Left lobe of liver (tissue), 2 donors: Measurements from ENCODE around the gene DHX58. TPM values are rescaled to one million over a fixed set of nuclear protein-coding genes. Genes with fewer than 3 reads are reported as not detected.

Experiments used
- ATAC-seq: fragments of 200-7000 bp; cut with Tn5 transposase; one replicate; pipeline ENCODE4 v1.9.1; 2020; ENCODE audit warnings: mild to moderate bottlenecking, moderate library complexity
- DNase-seq: peaks from one replicate; pipeline ENCODE4 v3.0.0-alpha.2; 2020; ENCODE audit warnings: low spot score
- total RNA-seq: library from RNA; stranded (reverse); gene quantifications from one replicate; pipeline ENCODE4 v1.2.1, GENCODE V29; 2021
- donor health status: DM: no; HTN: no; CAD: no; lungs with moderate emphysema.
- donor health status: DM: no; HTN: yes; CAD: no.

The DHX58 gene
- total RNA-seq, 1 donor from 2014 or later = 30.3 TPM

GRCh38 chr17:42130310-42130936, 17.9 kb upstream of the DHX58 start:
- no peak for ATAC-seq
- no peak for DNase-seq

- DNase-seq = no peak
Observed at GRCh38 chr17:42129109-42129837, 16.8 kb upstream of the DHX58 start.

GRCh38 chr17:42127414-42127813, 14.9 kb upstream of the DHX58 start:
- ATAC-seq = no peak

More at GRCh38 chr17:42129109-42129837, 16.8 kb upstream of the DHX58 start:
- peak; percentile 67 for ATAC-seq

GRCh38 chr17:42126836-42127235, 14.3 kb upstream of the DHX58 start:
- DNase-seq (no peak), ATAC-seq (no peak)

More at GRCh38 chr17:42127414-42127813, 14.9 kb upstream of the DHX58 start:
- no peak for DNase-seq

- DNase-seq = no peak
- no peak for ATAC-seq
Observed at GRCh38 chr17:42125565-42125964, 13.1 kb upstream of the DHX58 start.

GRCh38 chr17:42124256-42124655, 11.7 kb upstream of the DHX58 start:
- no peak for DNase-seq
- ATAC-seq = no peak

GRCh38 chr17:42122371-42123303, 10.1 kb upstream of the DHX58 start, which contains the start of gene HSPB9:
Gene HSPB9 (plus strand): TSS chr17:42122804. CDS start chr17:42122851, 47 bp downstream.
- peak; percentile 85 for DNase-seq

GRCh38 chr17:42120770-42121769, 8.6 kb upstream of the DHX58 start, which contains the start of gene KAT2A:
Gene KAT2A (minus strand): TSS chr17:42121367. CDS start chr17:42121304, 63 bp downstream.
- DNase-seq (peak; percentile 88), ATAC-seq (peak; percentile 72)

More at GRCh38 chr17:42122371-42123303, 10.1 kb upstream of the DHX58 start, which contains the start of gene HSPB9:
- peak; percentile 82 for ATAC-seq

DNA sequence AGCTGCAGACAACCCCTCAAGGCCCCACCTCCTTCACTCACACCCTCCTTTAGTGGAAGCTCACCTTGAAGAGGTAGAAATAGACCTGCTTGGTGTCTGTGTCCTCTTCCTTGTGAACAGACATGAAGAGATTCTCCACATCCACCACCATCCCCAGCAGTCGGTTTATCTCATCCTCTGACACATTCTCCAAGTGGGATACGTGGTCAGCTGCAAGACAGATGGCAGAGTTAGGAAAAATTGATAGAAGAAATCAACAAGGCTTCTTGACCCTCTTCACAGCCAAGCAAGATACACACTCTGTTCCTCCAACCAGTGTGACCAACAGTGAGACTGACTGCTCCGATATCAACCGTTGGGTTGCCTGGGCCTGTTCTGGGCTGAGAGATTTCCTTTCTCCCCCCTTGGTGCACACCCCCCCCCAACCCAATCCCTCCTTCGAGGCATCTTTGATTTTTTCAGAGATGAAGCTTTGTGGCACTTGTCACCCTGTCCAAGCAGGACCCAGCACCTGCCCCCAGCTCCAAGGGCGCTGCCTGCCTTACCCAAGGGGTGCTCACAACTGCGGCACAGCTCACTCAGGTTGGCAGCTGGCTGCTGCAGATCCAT, 7.8 kb upstream of the DHX58 start:
- no peak for ATAC-seq
- no peak for DNase-seq

DNA sequence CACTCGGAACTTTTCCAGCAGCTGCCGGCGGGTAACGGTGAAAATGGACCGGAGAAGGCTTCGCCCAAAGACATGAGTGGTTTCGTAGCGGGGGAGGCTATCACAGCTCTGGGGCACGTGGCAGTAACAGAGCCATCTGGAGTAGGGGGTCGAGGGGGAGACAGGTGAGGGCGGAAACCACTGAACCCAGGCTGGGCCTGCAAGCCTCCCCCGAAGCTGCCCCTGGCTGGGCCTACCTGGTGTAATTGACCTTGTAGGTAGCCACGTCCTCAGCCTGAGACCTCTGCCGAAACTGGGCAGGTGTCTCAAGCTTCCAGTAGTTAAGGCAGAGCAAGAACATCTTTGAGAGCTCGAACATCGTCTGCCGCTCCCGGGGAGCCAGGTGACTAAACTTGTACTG, 6.8 kb upstream of the DHX58 start:
- ATAC-seq (no peak), DNase-seq (no peak)

DNA sequence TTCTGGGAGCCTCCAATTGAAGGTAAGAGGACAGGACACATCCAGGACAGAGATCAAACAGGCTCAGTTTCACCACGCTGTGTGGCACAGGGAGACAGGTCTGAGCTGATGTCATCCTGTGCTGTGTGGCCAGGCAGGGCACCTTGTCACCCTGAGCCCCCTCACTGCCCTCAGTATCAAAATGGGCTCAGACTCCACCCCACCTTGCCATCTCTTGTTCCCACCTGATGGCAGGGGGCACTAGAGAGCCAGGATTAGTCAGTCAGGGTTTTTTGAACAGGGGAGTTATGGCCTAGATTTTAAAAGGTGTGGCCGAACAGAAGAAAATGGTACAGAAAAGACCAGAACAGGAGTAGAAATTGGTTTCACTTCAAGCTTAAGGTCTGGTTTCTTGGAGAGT, 6.0 kb upstream of the DHX58 start:
- DNase-seq (no peak), ATAC-seq (no peak)

GRCh38 chr17:42118126-42118510, 5.6 kb upstream of the DHX58 start:
- DNase-seq = no peak
- ATAC-seq = no peak

- DNase-seq = no peak
Observed at GRCh38 chr17:42117397-42118125, 5.0 kb upstream of the DHX58 start.

GRCh38 chr17:42116705-42117396, 4.3 kb upstream of the DHX58 start:
- peak; percentile 63 for ATAC-seq
- peak; percentile 86 for DNase-seq

More at GRCh38 chr17:42117397-42118125, 5.0 kb upstream of the DHX58 start:
- no peak for ATAC-seq

GRCh38 chr17:42114118-42114517, 1.6 kb upstream of the DHX58 start:
- ATAC-seq (no peak), DNase-seq (no peak)

DNA sequence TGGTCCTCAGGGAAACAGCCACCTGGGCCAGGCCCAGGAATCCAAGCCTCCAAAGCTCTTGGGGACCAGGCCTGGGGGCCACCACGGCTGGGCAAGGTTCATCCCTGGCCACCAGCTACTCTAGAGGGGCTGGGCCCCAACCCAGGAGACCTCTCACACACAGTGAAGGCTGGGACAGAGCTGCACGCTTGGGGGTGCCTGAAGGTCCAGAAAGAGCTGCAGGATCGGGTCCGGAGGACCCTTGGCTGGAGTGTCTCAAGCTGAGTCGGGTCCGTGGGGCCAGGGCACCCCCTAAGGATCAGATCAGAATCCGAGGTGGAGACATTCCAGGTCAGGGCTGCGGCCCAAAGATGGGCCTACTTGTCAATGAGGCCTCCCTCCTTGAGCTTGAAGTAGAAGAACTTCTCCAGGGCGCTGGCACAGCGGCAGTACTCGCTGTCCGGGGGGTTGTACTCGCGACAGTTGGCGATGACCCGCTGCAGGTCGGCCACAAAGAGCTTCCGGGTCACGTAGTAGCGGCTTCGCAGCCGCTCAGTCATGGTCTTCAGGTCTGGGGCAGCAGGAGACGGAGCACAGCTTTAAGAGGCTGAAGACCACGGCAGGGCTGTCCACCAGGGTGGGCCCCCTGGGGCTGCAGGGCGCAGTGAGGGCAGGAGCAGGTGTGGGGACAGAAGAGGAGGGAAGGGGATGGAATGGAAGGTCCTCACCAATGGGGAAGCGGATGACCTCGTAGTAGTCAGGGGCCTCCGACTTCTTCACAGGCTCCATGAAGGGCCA, 967 bp upstream of the DHX58 start:
- ATAC-seq (no peak), DNase-seq (no peak)

- DNase-seq (no peak), ATAC-seq (peak; percentile 34)
Observed at GRCh38 chr17:42111871-42112551, 503 bp downstream of the DHX58 start.
